Stimulated activated CD8-positive, alpha-beta memory T cell treated with anti-CD3 and anti-CD28 coated beads, Interleukin-15, amount 100 ng/mL, for 1 hour (primary cell): ENCODE results near the gene SLC35F3.
"Not testable (repeated sequence)": the region's sequence is repeated elsewhere in the genome, so short reads cannot be mapped to it uniquely, and the experiment has no call there.

Experiments
- DNase-seq: peaks from one replicate; pipeline ENCODE4 v3.0.0-alpha.2; 2020; ENCODE audit warnings: low read depth

SLC35F3 gene

GRCh38 chr1:234107416-234108021, 203.0 kb downstream of the SLC35F3 start:
- no peak for DNase-seq

GRCh38 chr1:234108921-234109320, 204.4 kb downstream of the SLC35F3 start:
- no peak for DNase-seq

GRCh38 chr1:234109840-234110239, 205.4 kb downstream of the SLC35F3 start:
- DNase-seq, result no peak

GRCh38 chr1:234111458-234112142, 207.1 kb downstream of the SLC35F3 start:
- DNase-seq, result no peak

- DNase-seq, result no peak
Measured at GRCh38 chr1:234114648-234115307, 210.3 kb downstream of the SLC35F3 start.

GRCh38 chr1:234118911-234119310, 214.4 kb downstream of the SLC35F3 start:
- DNase-seq, result no peak

GRCh38 chr1:234119431-234119830, 215.0 kb downstream of the SLC35F3 start:
- DNase-seq, result no peak

- DNase-seq, result no peak
Measured at GRCh38 chr1:234120327-234120944, 216.0 kb downstream of the SLC35F3 start.

- DNase-seq, result not testable (repeated sequence)
Measured at GRCh38 chr1:234121659-234122058, 217.2 kb downstream of the SLC35F3 start.

- DNase-seq, result not testable (repeated sequence)
Measured at GRCh38 chr1:234122571-234122970, 218.1 kb downstream of the SLC35F3 start.

- DNase-seq, result no peak
Measured at GRCh38 chr1:234123867-234124266, 219.4 kb downstream of the SLC35F3 start.

GRCh38 chr1:234125283-234125682, 220.8 kb downstream of the SLC35F3 start:
- no peak for DNase-seq

- DNase-seq, result no peak
Measured at GRCh38 chr1:234125714-234126113, 221.2 kb downstream of the SLC35F3 start.

GRCh38 chr1:234127026-234127671, 222.7 kb downstream of the SLC35F3 start:
- no peak for DNase-seq

- DNase-seq, result no peak
Measured at GRCh38 chr1:234132795-234133194, 228.3 kb downstream of the SLC35F3 start.

- DNase-seq, result no peak
Measured at GRCh38 chr1:234134878-234135277, 230.4 kb downstream of the SLC35F3 start.

- no peak for DNase-seq
Measured at GRCh38 chr1:234135501-234135900, 231.0 kb downstream of the SLC35F3 start.

- DNase-seq, result no peak
Measured at GRCh38 chr1:234136073-234136472, 231.6 kb downstream of the SLC35F3 start.

GRCh38 chr1:234139966-234140365, 235.5 kb downstream of the SLC35F3 start:
- DNase-seq, result no peak

GRCh38 chr1:234140388-234140787, 235.9 kb downstream of the SLC35F3 start:
- no peak for DNase-seq

- DNase-seq, result no peak
Measured at GRCh38 chr1:234141006-234141405, 236.5 kb downstream of the SLC35F3 start.

GRCh38 chr1:234143681-234144080, 239.2 kb downstream of the SLC35F3 start:
- no peak for DNase-seq
